Ovary (tissue), 3 donors: ENCODE data around the gene CDC42EP4.

Experiments
- CTCF ChIP-seq, 3 donors: fragments of 450-650 bp in 2 of 3; fragments of 200-600 bp in 1 of 3; IDR thresholded peaks; one replicate each; pipeline versions ENCODE4 v1.5.1 to v1.8.0; 2016 to 2022; ENCODE audit warnings: antibody characterized with exemption in 3 of 3, mild to moderate bottlenecking in 1 of 3
- EP300 ChIP-seq: sonication (generic); formaldehyde crosslinking; IDR thresholded peaks from one replicate; pipeline ENCODE4 v1.6.1; 2017; ENCODE audit warnings: antibody characterized with exemption
- POLR2A ChIP-seq: fragments of 450-650 bp; IDR thresholded peaks from one replicate; pipeline ENCODE4 v1.6.1; 2017; ENCODE audit warnings: antibody characterized with exemption, mild to moderate bottlenecking, moderate library complexity
- donor health status: DM: no; HTN: no; CAD: no.

GRCh38 chr17:73291260-73291801 is 20.5 kb downstream of the CDC42EP4 start:
- TF ChIP-seq CTCF (IDR thresholded peaks at IDR 0.05) (no peak), POLR2A (no peak), EP300 (no peak)
